Measurements from ENCODE around the gene MEGF11. TPM values are rescaled to one million over a fixed set of nuclear protein-coding genes. Genes with fewer than 3 reads are reported as not detected.

The MEGF11 gene
- total RNA-seq, 6 experiments from 2014 or later: not detected

GRCh38 chr15:65942436-65942835 is 311.1 kb downstream of the MEGF11 start:
- DNase-seq: no peak
- Mint-ChIP-seq H3K4me1 (ENCODE audit: low read depth) (peaks cover 51% of the 10 kb centered on the region), H3K9me3 (no peaks in the 10 kb centered on the region), H3K36me3 (ENCODE audit: low read depth) (no peaks in the 10 kb centered on the region), H3K4me3 (no peak overlapping the region), H3K27ac (no peak overlapping the region), H3K27me3 (ENCODE audit: insufficient read depth) (peaks cover 19% of the 10 kb centered on the region)
- no peak for TF ChIP-seq CTCF (IDR thresholded peaks at IDR 0.05)

- Mint-ChIP-seq H3K27ac (no peak overlapping the region), H3K9me3 (no peaks in the 10 kb centered on the region), H3K36me3 (ENCODE audit: low read depth) (no peaks in the 10 kb centered on the region), H3K4me1 (ENCODE audit: low read depth) (peaks cover 41% of the 10 kb centered on the region), H3K4me3 (no peak overlapping the region), H3K27me3 (ENCODE audit: insufficient read depth) (peaks cover 17% of the 10 kb centered on the region)
- TF ChIP-seq CTCF (IDR thresholded peaks at IDR 0.05): no peak
- DNase-seq: no peak
Observed at GRCh38 chr15:65940618-65940909, 313.0 kb downstream of the MEGF11 start.

GRCh38 chr15:65939901-65940617 is 313.5 kb downstream of the MEGF11 start:
- DNase-seq: peak; percentile 91
- Mint-ChIP-seq H3K27ac (peak overlapping the region; percentile 40; the same call in 1 of the 2 replicates), H3K36me3 (ENCODE audit: low read depth) (no peaks in the 10 kb centered on the region), H3K27me3 (ENCODE audit: insufficient read depth) (peaks cover 17% of the 10 kb centered on the region), H3K9me3 (no peaks in the 10 kb centered on the region), H3K4me1 (ENCODE audit: low read depth) (peaks cover 41% of the 10 kb centered on the region), H3K4me3 (no peak overlapping the region)
- no peak for TF ChIP-seq CTCF (IDR thresholded peaks at IDR 0.05)

GRCh38 chr15:65938604-65939003 is 314.9 kb downstream of the MEGF11 start:
- H3K4me3 Mint-ChIP-seq: no peak overlapping the region
- DNase-seq: no peak

GRCh38 chr15:65937476-65937875 is 316.1 kb downstream of the MEGF11 start:
- no peaks in the 10 kb centered on the region for H3K36me3 Mint-ChIP-seq (ENCODE audit: low read depth)
- peak; percentile 18 for DNase-seq
- TF ChIP-seq CTCF (IDR thresholded peaks at IDR 0.05): no peak
- H3K27ac Mint-ChIP-seq: no peak overlapping the region
- peaks cover 39% of the 10 kb centered on the region for H3K4me1 Mint-ChIP-seq (ENCODE audit: low read depth)
- H3K27me3 Mint-ChIP-seq (ENCODE audit: insufficient read depth): peaks cover 14% of the 10 kb centered on the region
- H3K9me3 Mint-ChIP-seq: no peaks in the 10 kb centered on the region
- H3K4me3 Mint-ChIP-seq: no peak overlapping the region

More at GRCh38 chr15:65938604-65939003, 314.9 kb downstream of the MEGF11 start:
- Mint-ChIP-seq H3K9me3 (no peaks in the 10 kb centered on the region), H3K27me3 (ENCODE audit: insufficient read depth) (peaks cover 17% of the 10 kb centered on the region), H3K36me3 (ENCODE audit: low read depth) (no peaks in the 10 kb centered on the region), H3K27ac (no peak overlapping the region), H3K4me1 (ENCODE audit: low read depth) (peaks cover 41% of the 10 kb centered on the region)
- no peak for TF ChIP-seq CTCF (IDR thresholded peaks at IDR 0.05)

All from HFFc6 (cell line).